Occipital lobe (tissue), 2 donors: ENCODE results near the gene GMDS. TPM values are rescaled to one million over a fixed set of nuclear protein-coding genes. Genes with fewer than 3 reads are reported as not detected.

Experiments used
- DNase-seq: peaks from one replicate; lab custom pipeline; 2025; lab: John Stamatoyannopoulos, UW
- total RNA-seq: library from RNA; depleted of rRNA; stranded (reverse); fragments of >200 nt; gene quantifications from one replicate; pipeline ENCODE4 v1.2.3, GENCODE V29; 2014

The GMDS gene
- total RNA-seq, 1 donor from 2014 or later = 6.1 TPM

GRCh38 chr6:1780251-1780867, 465.0 kb downstream of the GMDS start:
- no peak for DNase-seq

- no peak for DNase-seq
Measured at GRCh38 chr6:1778686-1779235, 466.6 kb downstream of the GMDS start.

- DNase-seq = no peak
Measured at GRCh38 chr6:1777921-1778685, 467.3 kb downstream of the GMDS start.

- no peak for DNase-seq
Measured at GRCh38 chr6:1775441-1775840, 470.0 kb downstream of the GMDS start.

- no peak for DNase-seq
Measured at GRCh38 chr6:1774226-1774915, 471.0 kb downstream of the GMDS start.

GRCh38 chr6:1773700-1774099, 471.7 kb downstream of the GMDS start:
- no peak for DNase-seq

GRCh38 chr6:1770968-1771723, 474.3 kb downstream of the GMDS start:
- DNase-seq = no peak

GRCh38 chr6:1770435-1770843, 475.0 kb downstream of the GMDS start:
- DNase-seq = no peak

- no peak for DNase-seq
Measured at GRCh38 chr6:1767481-1768246, 477.7 kb downstream of the GMDS start.

- no peak for DNase-seq
Measured at GRCh38 chr6:1766654-1767053, 478.8 kb downstream of the GMDS start.

- DNase-seq = no peak
Measured at GRCh38 chr6:1765160-1765903, 480.1 kb downstream of the GMDS start.

GRCh38 chr6:1764397-1764987, 480.9 kb downstream of the GMDS start:
- no peak for DNase-seq

GRCh38 chr6:1763404-1763803, 482.0 kb downstream of the GMDS start:
- no peak for DNase-seq

GRCh38 chr6:1762203-1762602, 483.2 kb downstream of the GMDS start:
- no peak for DNase-seq

- no peak for DNase-seq
Measured at GRCh38 chr6:1761477-1761877, 483.9 kb downstream of the GMDS start.

- no peak for DNase-seq
Measured at GRCh38 chr6:1760876-1761275, 484.5 kb downstream of the GMDS start.

GRCh38 chr6:1759870-1760269, 485.5 kb downstream of the GMDS start:
- DNase-seq = no peak

GRCh38 chr6:1758076-1758679, 487.2 kb downstream of the GMDS start:
- DNase-seq = no peak

- DNase-seq = no peak
Measured at GRCh38 chr6:1757131-1757530, 488.3 kb downstream of the GMDS start.
